Measurements from ENCODE around the gene AGBL2.
"Not testable (repeated sequence)": the region's sequence is repeated elsewhere in the genome, so short reads cannot be mapped to it uniquely, and the experiment has no call there.

The AGBL2 gene

GRCh38 chr11:47715082-47715669 is at the start of gene AGBL2:
AGBL2 (minus strand) TSS chr11:47715369; CDS start chr11:47714650, 719 bp downstream.
- no peak for TF ChIP-seq CTCF (IDR thresholded peaks at IDR 0.05; ENCODE audit: control insufficient read depth, extremely low read depth, insufficient read depth)
- peak within 1 kb of the TSS; percentile 28 for H3K4me3 ChIP-seq (ENCODE audit: low read depth, low read length)
- DNase-seq (ENCODE audit: low read depth) = no peak

GRCh38 chr11:47759291-47759690 is 44.1 kb upstream of the AGBL2 start:
- not testable (repeated sequence) for H3K4me3 ChIP-seq (ENCODE audit: low read depth, low read length); DNase-seq (ENCODE audit: low read depth)

- DNase-seq (ENCODE audit: low read depth) = no peak
- no peak for TF ChIP-seq CTCF (IDR thresholded peaks at IDR 0.05; ENCODE audit: control insufficient read depth, extremely low read depth, insufficient read depth)
- no peak overlapping the region for H3K4me3 ChIP-seq (ENCODE audit: low read depth, low read length)
Measured at GRCh38 chr11:47756208-47756607, 41.0 kb upstream of the AGBL2 start.

- DNase-seq (ENCODE audit: low read depth) = no peak
- TF ChIP-seq CTCF (IDR thresholded peaks at IDR 0.05; ENCODE audit: control insufficient read depth, extremely low read depth, insufficient read depth) = no peak
- no peak overlapping the region for H3K4me3 ChIP-seq (ENCODE audit: low read depth, low read length)
Measured at GRCh38 chr11:47750725-47751124, 35.6 kb upstream of the AGBL2 start.

GRCh38 chr11:47742494-47742893 is 27.3 kb upstream of the AGBL2 start:
- DNase-seq (ENCODE audit: low read depth); H3K4me3 ChIP-seq (ENCODE audit: low read depth, low read length): not testable (repeated sequence)

GRCh38 chr11:47737817-47738216 is 22.6 kb upstream of the AGBL2 start:
- not testable (repeated sequence) for DNase-seq (ENCODE audit: low read depth); H3K4me3 ChIP-seq (ENCODE audit: low read depth, low read length)

- no peak for DNase-seq (ENCODE audit: low read depth)
- H3K4me3 ChIP-seq (ENCODE audit: low read depth, low read length) = no peak overlapping the region
- TF ChIP-seq CTCF (IDR thresholded peaks at IDR 0.05; ENCODE audit: control insufficient read depth, extremely low read depth, insufficient read depth) = no peak
Measured at GRCh38 chr11:47732271-47732670, 17.1 kb upstream of the AGBL2 start.

GRCh38 chr11:47731475-47731874 is 16.3 kb upstream of the AGBL2 start:
- no peak for TF ChIP-seq CTCF (IDR thresholded peaks at IDR 0.05; ENCODE audit: control insufficient read depth, extremely low read depth, insufficient read depth)
- DNase-seq (ENCODE audit: low read depth) = no peak
- H3K4me3 ChIP-seq (ENCODE audit: low read depth, low read length) = no peak overlapping the region

All from LNCaP clone FGC (cell line).